HG02588 (cell line): ENCODE results near the gene PSG2.
"Not testable (repeated sequence)": the region's sequence is repeated elsewhere in the genome, so short reads cannot be mapped to it uniquely, and the experiment has no call there.

ENCODE experiments used
- ATAC-seq: cut with Tn5 transposase; IDR thresholded peaks from one replicate; pipeline ENCODE4 v1.9.1; 2021; ENCODE audit warnings: mild to moderate bottlenecking, moderate library complexity; ENCODE audit not compliant: unreplicated experiment

Gene PSG2

DNA sequence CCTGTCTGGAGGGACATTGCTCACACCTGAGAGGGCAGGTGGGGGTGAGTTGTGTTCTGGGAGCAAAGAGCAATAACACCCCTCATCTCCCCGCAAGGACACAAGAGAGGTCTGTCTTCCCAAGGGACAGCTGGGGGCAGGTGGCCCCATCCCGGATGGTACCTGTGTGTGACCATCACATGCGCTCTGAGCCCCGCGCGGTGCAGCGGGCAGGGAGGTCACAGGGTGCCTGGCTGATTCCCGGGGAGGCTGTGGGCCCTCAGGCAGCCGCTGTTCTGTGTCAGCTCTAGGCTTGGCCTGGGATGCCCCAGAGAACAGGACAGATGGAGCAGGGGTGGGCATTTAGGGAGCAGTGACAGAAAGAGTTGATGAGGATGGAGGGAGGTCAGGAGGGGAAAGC, 1.2 kb upstream of the PSG2 start:
- ATAC-seq = not testable (repeated sequence)

GRCh38 chr19:43078311-43078710, 4.2 kb downstream of the PSG2 start:
- ATAC-seq = no peak

- not testable (repeated sequence) for ATAC-seq
These were observed 4.6 kb downstream of the PSG2 start for GRCh38 chr19:43077881-43078280.

DNA sequence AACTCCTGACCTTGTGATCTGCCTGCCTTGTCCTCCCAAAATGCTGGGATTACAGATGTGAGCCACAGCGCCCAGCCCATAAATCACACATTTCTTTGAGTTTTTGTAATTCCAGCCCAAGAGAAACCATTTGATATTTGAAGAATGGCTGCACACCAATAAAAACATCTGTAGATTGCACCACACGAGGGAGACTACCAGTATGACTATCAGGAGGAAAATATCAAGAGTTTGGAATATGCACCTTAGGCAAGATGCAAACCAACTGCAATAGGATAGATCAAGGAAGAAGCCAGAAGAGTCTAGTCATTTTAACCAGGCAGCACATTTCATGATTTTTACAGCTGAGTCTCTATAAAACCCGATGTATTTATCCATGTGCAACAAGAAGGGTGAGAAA, 20.1 kb downstream of the PSG2 start:
- ATAC-seq = not testable (repeated sequence)

- ATAC-seq = not testable (repeated sequence)
These were observed 21.2 kb downstream of the PSG2 start for GRCh38 chr19:43061326-43061725.

GRCh38 chr19:43060254-43060653, 22.2 kb downstream of the PSG2 start:
- not testable (repeated sequence) for ATAC-seq

DNA sequence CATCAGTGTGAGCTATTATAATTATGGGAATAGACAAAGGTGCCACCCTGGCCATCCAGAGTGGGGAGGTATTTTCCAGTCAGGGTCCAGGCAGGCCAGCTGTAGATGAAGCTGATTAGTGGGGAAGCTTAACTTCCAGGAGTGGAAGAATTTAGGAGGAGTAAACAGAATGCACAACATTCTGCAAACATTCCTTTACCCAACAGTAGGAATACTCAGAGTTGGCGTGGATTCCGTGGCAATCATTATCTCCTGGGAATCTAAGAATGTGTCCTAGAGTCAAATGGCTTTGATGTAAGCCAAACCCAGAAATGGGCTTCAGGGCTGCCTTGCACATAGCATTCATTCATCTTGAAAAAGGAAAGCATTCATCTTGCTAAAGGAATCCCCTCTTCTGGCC, 23.0 kb downstream of the PSG2 start:
- ATAC-seq = not testable (repeated sequence)

DNA sequence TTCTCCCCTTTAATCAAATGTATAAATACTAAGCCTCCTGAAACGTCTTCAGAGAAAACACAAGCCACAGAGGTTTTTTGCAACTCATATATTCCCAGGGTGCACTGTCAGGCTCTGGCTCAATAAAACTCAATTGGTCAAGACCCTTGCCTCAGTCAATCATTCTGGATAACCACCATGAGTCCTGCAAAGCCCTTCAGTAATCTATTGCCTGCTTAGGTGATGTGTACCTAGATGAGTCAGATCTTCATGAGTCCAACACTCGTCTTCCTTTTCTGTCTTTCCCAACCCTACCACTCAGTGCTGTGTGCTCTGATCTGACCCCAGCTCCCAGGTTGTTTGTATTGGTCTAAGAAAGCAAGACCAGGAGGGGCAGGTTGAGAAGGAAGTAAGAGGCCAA, 24.1 kb downstream of the PSG2 start:
- not testable (repeated sequence) for ATAC-seq

- ATAC-seq = not testable (repeated sequence)
These were observed 34.5 kb downstream of the PSG2 start for GRCh38 chr19:43047966-43048365.

DNA sequence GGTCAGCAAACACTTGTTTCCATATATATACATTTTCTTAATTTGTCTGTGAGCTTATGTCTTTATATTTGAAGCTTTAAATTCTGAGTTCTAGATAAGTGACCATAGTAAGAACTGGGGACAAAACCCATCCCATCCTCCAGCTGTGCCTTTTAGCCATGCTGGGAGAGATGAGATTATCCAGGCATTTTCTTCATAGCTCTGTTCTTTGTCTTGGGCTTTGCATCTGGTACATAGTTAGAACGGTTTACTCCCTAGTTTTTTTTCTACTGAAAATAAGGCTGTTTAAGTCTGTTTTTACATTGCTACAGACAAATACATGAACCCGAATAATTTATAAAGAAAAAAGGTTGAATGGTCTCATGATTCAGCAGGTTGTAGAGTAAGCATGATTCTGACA, 35.9 kb downstream of the PSG2 start:
- ATAC-seq = not testable (repeated sequence)

GRCh38 chr19:43043492-43044180, 38.9 kb downstream of the PSG2 start:
- not testable (repeated sequence) for ATAC-seq

DNA sequence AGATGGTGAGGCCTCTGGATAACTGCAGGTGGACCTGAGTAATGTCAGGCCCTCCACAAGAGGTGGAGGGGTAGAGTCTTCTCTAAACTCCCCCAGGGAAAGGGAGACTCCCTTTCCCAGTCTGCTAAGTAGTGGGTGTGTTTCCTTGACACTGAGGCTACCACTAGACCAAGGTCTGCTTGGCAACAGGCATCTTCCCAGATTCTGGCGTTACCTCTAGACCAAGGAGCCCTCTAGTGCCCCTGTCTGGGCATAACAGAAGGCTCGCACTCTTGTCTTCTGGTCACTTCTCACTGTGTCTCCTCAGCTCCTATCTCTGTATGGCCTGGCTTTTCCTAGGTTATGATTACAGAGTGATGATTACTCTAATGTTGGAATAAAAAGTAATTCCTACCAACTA, 50.9 kb downstream of the PSG2 start:
- ATAC-seq = not testable (repeated sequence)

DNA sequence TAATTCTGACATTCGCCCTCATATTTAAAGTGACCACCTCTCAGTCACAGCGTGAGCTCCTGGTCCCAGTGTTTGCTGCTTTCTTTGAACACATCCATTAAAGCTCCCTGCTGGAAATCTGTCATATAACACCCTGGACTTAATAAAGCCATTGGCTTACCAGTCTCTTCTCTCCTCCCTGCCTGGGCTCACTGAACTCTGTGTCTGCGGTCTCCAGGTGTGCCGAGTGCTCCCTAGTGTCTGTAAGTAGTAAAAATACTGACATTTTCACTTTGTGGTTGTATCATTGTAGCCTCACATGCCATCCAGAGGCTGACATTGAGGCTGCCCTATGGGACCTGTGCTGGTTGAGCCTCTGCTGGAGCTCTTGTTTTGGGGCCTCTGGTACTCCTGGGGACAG, 53.6 kb downstream of the PSG2 start:
- no peak for ATAC-seq

- ATAC-seq = not testable (repeated sequence)
These were observed 54.5 kb downstream of the PSG2 start for GRCh38 chr19:43027985-43028384.

- ATAC-seq = not testable (repeated sequence)
These were observed 55.4 kb downstream of the PSG2 start for GRCh38 chr19:43027061-43027460.

DNA sequence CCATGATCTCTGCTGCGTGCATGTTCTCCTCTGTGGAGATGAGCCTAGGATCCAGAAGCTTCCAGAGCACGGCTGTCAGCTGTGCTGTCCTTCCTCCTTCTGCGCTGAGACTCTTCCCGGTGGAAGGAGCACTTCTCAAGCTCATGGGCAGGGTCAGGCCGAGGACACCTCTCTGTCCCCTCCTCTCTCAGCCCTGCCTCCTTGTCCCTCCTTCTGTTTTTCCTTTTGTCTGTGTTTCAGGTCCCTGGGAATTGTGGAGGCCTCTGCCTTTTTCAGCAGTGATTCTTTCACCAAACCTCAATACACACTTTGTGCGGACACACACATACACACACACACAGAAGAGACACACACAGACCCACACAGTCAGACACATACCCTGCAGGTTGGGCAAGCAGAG, 56.1 kb downstream of the PSG2 start, which contains the start of gene PSG11:
Gene PSG11 (minus strand): TSS at position 101 of the 400 bp plus-strand sequence. CDS start 97 bp downstream, at position 4.
- ATAC-seq = not testable (repeated sequence)

GRCh38 chr19:43022098-43022497, 60.4 kb downstream of the PSG2 start:
- not testable (repeated sequence) for ATAC-seq

DNA sequence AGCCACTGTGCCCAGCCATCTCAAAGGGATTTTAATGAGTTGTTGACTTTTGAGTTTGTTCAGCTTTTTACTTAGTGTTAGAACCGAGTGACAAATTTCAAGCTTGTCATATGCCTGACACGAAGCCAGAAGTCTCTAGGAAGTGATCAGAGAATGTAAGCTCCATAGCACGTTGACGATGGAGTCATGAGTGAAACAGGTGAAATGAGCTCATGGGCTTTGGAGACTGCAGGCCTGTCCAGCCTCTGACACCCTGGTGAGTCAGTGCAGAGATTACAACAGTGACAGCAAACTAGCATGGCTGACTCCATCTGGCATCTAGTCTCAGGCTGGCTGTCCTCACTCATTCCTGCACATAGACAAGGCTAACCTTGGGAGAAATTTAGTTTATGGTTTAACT, 60.9 kb downstream of the PSG2 start:
- ATAC-seq = not testable (repeated sequence)

- ATAC-seq = not testable (repeated sequence)
These were observed 62.9 kb downstream of the PSG2 start for GRCh38 chr19:43019588-43019987.
